HuH-7.5 (cell line): ENCODE results near the gene DYNC2LI1.
A peak's percentile ranks its signal among the peaks of the same experiment; 100 is the strongest.
"Not testable (repeated sequence)": the region's sequence is repeated elsewhere in the genome, so short reads cannot be mapped to it uniquely, and the experiment has no call there.

ENCODE experiments used
- DNase-seq: peaks from one replicate; pipeline ENCODE4 v3.0.0; 2011; ENCODE audit warnings: low spot score

The DYNC2LI1 gene

DNA sequence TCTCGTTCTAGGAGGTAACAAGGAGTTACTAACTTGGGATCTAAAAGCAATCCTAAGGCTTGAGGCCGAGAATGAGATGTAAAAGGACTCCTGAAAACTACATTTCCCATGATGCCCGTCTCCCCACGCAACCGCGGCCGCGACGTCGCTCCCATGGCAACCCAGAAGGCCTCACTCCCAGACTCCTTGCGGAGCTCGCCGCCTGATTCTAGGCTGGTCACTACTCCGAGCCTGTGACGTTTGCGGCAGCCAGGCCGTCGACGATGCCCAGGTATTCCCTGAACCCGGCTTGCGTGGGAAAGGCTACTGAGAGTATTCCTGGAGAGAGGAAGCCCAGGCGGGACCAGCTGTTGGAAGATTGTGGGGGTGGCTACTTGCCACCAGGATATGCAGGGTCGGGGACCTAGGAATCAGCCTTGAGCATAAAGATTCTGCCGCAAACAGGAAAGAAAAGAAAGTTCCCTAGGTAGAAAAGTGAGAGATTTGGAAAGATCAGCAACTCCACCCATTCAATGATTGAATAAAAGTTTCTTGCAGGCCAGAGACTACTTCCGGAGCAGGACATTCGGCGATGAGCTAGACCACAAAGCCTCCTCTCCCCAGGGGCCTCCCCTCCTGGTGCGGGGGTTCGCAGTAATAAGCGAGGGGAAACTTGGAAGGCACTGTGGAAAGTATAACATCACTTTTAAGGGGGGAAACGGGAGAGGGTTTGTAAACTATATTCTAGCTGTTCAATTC lies at the start of gene DYNC2LI1:
DYNC2LI1 (plus strand) TSS at position 164 of the 738 bp plus-strand sequence; CDS start at position 264, 100 bp downstream.
- DNase-seq: peak; percentile 64

DNA sequence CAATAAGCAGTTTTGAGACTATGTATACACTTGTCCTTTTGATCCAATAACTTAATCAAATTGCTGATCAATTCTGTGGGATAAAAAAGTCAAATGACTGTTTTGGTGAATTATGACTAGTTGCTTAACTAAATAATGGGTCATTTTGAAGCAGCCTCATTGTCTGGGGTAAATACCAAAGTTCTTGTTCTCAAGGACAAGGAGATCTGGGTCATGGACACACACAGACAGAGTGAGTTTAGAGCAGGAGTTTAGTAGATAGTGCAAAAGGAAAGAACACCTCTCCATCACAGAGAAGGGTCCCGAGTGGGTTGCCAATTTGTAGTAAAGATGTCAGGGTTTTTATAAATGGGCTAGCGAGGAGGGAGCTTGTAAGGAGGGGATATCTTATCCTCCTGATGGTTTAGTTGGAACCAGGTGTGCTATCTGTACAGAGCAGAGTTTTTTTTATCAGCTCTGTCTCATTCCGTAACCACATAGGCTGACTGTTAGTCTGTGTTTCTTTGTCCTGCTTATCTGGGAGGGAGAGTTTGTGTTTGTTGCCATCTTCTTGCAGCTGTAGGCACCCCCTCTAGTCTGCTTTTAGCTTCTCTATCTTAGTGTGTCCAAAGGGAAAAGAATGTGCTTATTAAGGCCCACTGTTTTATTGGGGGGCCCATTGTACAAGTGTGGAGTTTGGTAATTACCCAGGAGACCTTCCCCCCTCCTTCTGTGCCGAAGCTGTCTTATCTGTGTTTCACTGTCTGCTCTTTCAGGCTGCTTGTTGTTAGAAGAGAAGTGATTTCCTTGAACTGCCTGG lies 48.9 kb upstream of the DYNC2LI1 start:
- DNase-seq: no peak

DNA sequence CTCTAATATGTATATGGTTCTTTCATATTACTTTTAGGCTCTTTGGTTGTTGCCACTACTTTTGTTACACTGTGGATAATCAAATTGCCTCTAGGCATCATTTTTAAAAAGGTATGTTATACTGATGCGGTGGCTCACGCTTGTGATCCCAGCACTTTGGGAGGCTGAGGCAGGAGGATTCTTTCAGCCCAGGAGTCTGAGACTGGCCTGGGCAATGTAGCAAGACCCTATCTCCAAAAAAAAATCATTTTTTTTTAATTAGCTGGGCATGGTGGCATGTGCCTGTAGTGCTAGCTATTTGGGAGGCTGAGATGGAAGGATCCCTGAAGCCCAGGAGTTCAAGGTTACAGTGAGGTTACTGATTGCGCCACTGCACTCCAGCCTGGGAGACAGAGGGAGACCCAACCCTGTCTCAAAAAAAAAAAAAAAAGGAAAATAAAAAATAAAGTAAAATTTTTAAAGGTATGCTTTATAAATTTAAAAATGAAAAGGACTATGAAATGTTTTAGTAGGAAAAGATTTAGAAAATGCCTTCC lies 48.1 kb upstream of the DYNC2LI1 start:
- DNase-seq: no peak

DNA sequence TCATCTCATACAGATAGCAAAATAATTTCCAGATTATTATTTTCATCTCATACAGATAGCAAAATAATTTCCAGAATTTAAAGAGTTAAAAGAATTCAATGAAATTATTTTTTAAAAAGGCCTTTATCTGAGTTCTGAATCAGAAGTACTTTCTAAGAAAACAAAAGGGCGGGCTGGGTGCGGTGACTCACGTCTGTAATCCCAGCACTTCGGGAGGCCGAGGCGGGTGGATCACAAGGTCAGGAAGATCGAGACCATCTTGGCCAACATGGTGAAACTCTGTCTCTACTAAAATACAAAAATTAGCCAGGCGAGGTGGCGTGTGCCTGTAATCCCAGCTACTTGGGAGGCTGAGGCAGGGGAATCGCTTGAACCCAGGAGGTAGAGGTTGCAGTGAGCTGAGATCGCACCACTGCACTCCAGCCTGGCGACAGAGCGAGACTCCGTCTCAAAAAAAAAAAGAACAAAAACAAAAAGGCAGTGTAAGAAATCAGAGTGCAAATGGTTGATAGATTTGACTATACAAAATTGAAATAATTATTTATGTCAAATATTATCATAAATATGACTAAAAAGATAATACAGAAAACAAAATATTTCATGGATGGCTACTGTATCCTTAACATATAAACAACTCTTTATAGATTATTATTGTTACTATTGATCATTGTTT lies 46.7 kb upstream of the DYNC2LI1 start:
- DNase-seq: not testable (repeated sequence)

DNA sequence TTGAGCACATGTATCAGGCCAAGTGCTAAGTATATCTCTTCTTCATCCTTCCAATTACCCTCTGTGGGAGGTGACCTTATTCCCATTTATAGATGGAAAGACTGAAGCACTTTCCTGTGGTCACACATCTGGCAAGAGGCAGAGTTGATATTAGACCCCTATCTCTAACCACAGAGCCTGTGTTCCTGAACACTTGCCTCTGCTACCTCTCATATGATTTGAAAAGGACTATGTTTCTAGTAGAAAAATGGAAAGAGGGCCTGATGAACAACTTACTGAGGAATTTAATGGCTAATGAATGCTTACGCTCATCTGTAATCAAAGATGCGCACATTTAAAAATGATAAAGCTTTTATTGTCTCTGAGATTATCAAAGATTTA lies 46.2 kb upstream of the DYNC2LI1 start:
- no peak for DNase-seq

GRCh38 chr2:43729491-43730174 lies 44.2 kb upstream of the DYNC2LI1 start:
- DNase-seq: no peak

DNA sequence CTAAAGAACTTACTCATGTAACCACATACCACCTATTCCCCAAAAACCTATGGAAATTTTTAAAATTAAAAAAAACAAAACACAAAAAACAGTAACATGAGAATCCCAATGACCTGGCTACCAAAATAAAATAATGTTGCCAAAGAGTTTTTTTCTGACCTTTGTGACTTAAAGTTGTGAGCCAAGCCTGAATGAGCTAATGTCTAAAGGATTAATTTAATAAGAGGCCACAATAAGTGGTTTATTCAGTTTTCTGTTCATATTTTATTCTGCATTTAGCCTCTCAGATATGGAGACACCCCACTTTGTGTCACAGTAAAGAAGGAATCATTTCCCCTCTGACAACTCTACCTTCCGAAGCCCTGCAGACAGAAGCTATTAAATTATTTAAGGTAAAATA lies 42.6 kb upstream of the DYNC2LI1 start:
- DNase-seq: no peak

- no peak for DNase-seq
Observed at GRCh38 chr2:43736637-43737036, 37.2 kb upstream of the DYNC2LI1 start.

DNA sequence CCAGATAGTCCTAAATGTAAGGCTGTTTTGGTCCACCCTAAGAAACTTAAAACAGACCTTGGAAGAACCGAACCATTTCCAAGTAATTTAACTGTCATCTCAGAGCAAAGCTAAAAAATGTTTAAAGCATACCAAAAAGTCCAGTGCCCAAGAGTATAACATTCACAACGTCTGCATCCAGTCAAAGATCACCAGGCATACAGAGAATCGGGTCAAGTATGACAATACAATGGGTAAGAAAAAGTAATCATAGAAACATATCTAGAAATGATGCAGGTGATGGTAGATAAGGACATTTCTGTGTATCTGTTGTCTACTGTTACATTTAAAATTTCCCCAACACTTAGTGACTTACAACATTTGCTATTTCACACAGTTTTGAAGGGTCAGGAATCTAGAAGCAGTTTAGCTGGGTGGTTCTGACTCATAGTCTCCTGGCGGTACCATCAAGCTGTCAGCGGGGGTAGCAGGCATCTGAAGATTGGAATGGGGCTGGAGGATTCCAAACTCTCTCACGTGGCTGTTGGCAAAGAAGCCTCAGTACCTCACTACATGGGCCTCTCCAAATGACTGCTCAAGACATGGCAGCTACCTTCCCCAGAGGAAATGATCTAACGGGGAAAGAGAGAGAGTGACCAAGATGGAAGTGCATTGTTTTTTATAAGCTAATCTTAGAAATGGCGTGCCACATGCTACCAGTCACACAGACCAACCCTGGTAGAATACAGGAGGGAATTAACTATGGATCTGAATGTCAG lies 36.6 kb upstream of the DYNC2LI1 start:
- DNase-seq: no peak

- DNase-seq: no peak
Observed at GRCh38 chr2:43737855-43738254, 36.0 kb upstream of the DYNC2LI1 start.

DNA sequence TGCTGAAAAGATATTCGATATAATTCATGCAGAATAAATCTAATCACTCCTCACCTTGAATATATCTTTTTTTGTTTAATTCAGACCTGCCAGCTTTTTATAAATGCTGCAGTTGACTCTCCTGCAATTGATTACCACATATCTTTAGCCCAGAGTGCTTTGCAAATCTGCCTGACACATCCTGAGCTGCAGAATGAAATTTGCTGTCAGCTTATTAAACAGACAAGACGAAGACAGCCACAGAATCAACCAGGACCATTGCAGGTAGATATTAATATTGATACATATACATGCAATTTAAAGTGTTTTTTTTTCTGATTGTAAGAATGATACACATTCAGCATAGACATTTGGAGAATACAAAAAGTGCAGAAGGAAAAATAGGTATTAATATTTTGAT lies 35.6 kb upstream of the DYNC2LI1 start:
- no peak for DNase-seq

DNA sequence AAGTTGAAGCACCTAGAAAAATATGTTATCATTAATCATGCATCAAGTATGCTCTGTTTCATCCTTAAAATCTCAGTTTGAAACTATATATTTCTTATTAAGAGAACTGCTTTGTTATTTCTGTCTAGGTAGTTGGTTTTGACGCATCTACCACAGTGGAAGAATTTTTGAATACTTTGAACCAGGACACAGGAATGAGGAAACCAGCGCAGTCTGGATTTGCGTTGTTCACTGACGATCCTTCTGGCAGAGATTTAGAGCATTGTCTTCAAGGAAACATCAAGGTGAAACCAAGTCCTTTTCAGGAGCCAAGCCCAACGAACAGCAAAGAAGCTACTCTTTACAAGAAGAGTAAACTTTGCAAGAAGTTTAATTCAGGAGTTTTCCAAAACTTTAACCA lies 30.1 kb upstream of the DYNC2LI1 start:
- DNase-seq: no peak

GRCh38 chr2:43745457-43745856 lies 28.4 kb upstream of the DYNC2LI1 start:
- DNase-seq: no peak

DNA sequence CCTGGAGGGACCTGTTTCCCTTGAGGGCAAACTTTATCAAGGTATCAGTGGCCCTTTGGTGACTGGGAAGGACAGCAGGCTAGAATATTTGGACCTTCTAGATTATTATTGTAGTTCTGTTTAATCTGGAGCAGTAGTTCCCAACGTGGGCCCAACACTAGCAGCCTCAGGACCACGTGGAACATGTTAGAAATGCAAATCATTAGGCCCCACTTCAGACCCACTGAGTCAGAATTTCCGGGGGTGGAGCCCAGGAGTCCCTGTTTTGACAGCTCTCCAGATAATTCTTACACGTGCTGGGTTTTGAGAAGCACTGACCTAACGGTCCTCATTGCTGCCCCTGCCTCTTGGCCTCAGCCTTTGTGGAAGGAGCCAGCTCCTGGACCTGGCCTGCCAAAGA lies 25.5 kb upstream of the DYNC2LI1 start:
- no peak for DNase-seq

DNA sequence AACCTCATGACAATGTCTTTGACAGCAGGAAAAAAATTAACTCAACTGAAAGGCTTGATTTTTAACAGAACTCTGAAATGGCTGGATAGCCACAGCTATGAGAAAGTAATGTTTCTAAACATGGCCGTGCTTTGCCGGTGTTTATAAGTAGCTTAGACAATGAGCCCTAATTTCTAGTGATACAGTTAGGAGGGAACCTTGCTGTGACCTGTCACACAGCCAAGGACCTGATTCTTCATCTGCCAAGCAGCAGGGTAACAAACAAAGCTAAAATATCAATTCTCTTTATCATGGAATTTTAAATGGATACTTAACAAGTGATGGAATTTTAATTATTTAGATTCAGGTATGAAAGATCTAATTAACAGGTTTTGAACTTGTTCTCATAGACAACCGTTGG lies 24.3 kb upstream of the DYNC2LI1 start:
- no peak for DNase-seq

- DNase-seq: no peak
Observed at GRCh38 chr2:43751476-43751990, 22.3 kb upstream of the DYNC2LI1 start.

GRCh38 chr2:43752302-43752701 lies 21.5 kb upstream of the DYNC2LI1 start:
- no peak for DNase-seq

- DNase-seq: no peak
Observed at GRCh38 chr2:43754180-43754579, 19.7 kb upstream of the DYNC2LI1 start.

- no peak for DNase-seq
Observed at GRCh38 chr2:43758739-43759138, 15.1 kb upstream of the DYNC2LI1 start.

DNA sequence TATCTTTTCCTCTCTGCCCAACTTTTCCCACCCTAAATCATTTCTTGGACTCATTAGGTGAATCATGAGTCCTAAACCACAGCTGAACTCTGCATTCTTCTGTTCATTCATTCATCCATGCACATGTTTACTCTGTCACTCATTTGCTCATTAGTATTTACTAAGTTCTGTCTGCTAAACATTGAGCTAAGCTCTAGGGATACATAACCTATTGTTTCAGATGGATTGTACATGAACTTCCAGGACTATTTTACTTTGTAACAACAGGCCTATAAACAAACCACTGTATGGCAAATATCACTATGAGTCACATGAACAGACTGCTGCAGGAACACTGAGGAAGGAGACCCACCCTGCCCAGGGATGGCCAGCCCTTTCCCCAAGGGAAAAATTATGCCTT lies 14.6 kb upstream of the DYNC2LI1 start:
- DNase-seq: no peak

DNA sequence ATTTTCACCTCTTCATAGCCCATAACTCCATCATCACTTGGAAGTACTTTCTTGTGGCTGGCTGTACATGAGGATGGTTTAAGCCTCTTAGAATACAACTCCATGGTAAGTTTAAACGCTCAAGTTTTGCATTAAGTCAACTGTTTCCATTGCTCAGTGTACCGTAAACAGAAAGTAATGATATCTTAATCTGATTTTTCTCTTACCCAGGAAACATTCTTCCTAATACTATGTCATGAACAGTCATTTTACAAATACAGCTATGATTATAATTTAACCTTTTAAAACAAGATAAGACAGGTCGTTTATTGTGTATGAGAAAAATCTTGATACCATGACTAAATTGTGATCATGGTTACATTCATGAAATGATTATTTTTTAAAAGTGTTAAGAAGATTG lies 11.6 kb upstream of the DYNC2LI1 start:
- DNase-seq: no peak
